ENCODE results near the gene FMNL2. TPM values are rescaled to one million over a fixed set of nuclear protein-coding genes. Genes with fewer than 3 reads are reported as not detected.

FMNL2 gene
- total RNA-seq, 2 experiments from 2014 or later: 2.2 TPM

DNA sequence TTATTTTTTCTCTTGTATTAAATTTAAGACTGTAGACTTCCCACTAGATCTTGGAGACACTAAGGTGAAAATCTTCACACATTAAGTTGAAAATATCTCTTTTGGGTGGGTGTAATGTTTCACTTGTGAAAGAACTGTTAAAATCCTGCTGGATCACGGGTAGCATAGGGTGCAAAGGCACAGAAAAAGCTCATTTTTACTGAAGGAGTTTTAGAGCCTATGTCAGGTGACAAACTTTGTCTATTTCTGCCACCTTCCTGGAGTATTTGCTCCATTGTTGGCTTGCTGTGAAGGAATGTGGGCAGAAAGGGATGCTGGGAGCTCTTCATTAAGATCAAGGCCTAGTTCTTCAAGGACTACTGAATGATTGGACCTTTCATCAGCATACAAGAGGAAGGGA is 119.4 kb downstream of the FMNL2 start:
- peaks cover 13% of the 10 kb centered on the region for H3K27me3 Mint-ChIP-seq
- no peaks in the 10 kb centered on the region for H3K9me3 Mint-ChIP-seq
- H3K36me3 Mint-ChIP-seq: no peaks in the 10 kb centered on the region
- H3K4me1 Mint-ChIP-seq (ENCODE audit: low read depth): no peaks in the 10 kb centered on the region
- intact Hi-C loops (cut with micrococcal nuclease): no loop called here
- CTCF ChIA-PET: no interaction called here
- POLR2A ChIA-PET: no interaction called here
- DNase-seq: no peak
- H3K27ac Mint-ChIP-seq: no peak overlapping the region
- no peak overlapping the region for H3K4me3 Mint-ChIP-seq

DNA sequence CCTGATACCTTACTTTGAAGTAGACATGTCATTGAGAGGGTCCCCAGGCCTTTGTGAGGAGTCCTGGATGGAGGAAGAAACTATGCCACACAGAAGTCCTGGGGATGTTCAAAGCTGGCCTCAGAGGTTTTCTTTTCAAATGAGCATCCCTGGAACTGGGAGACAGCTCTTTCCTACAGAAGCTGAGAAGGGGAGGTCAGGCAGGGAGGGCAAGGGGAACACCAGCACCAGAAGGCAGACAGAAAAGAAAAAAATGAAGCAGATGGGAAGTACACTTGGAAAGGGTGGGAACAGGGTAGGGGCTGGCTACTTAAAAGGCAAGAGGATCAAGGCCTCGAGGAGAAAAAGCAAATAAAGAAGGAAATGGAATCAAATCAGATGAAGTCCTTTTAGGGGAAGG is 120.0 kb downstream of the FMNL2 start:
- Mint-ChIP-seq H3K36me3 (no peaks in the 10 kb centered on the region), H3K4me3 (no peak overlapping the region), H3K27ac (no peak overlapping the region), H3K4me1 (ENCODE audit: low read depth) (no peaks in the 10 kb centered on the region), H3K9me3 (no peaks in the 10 kb centered on the region), H3K27me3 (peaks cover 13% of the 10 kb centered on the region)
- ChIA-PET POLR2A (no interaction called here), CTCF (no interaction called here)
- intact Hi-C loops (cut with micrococcal nuclease): no loop called here
- DNase-seq: no peak

DNA sequence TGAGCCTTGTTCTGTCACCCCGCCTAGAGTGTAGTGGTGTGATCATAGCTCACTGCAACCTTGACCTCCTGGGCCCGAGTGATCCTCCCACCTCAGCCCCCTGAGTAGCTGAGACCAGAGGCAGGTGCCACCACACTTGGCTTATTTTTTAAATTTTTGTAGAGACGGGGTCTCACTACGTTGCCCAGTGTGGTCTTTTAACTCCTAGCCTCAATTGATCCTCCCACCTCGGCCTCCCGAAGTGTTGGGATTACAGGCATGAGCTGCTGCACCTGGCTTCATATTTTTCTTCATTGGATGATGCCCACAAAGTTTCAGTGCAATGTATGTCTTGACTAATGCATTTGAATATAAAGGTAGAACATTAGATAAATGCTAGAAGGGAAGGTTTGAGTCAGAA is 120.8 kb downstream of the FMNL2 start:
- DNase-seq: no peak
- POLR2A ChIA-PET: no interaction called here
- Mint-ChIP-seq H3K4me1 (ENCODE audit: low read depth) (no peaks in the 10 kb centered on the region), H3K4me3 (no peak overlapping the region), H3K9me3 (no peaks in the 10 kb centered on the region), H3K27ac (no peak overlapping the region), H3K27me3 (peaks cover 14% of the 10 kb centered on the region), H3K36me3 (no peaks in the 10 kb centered on the region)
- CTCF ChIA-PET: no interaction called here
- intact Hi-C loops (cut with micrococcal nuclease): no loop called here

DNA sequence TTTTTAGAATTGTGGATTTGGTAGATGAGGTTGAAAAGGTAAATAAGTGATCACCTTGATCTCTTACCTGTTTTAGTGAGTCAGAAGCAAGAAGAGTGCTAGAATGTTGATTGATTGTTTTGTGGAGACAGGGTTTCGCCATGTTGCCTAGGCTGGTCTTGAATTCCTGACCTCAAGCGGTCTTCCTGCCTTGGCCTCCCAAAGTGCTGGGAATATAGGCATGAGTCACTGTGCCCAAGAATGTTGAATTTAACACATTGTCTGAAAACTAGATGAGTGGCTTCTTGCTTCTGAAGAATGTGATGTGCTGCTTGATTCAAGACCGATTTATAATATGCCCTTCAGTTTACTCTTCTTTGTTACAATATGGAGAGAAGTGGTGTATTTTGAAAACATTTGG is 121.3 kb downstream of the FMNL2 start:
- no peak for DNase-seq
- CTCF ChIA-PET: no interaction called here
- Mint-ChIP-seq H3K27ac (no peak overlapping the region), H3K9me3 (no peaks in the 10 kb centered on the region), H3K27me3 (peaks cover 14% of the 10 kb centered on the region), H3K4me1 (ENCODE audit: low read depth) (no peaks in the 10 kb centered on the region), H3K4me3 (no peak overlapping the region), H3K36me3 (no peaks in the 10 kb centered on the region)
- POLR2A ChIA-PET: no interaction called here
- intact Hi-C loops (cut with micrococcal nuclease): no loop called here

DNA sequence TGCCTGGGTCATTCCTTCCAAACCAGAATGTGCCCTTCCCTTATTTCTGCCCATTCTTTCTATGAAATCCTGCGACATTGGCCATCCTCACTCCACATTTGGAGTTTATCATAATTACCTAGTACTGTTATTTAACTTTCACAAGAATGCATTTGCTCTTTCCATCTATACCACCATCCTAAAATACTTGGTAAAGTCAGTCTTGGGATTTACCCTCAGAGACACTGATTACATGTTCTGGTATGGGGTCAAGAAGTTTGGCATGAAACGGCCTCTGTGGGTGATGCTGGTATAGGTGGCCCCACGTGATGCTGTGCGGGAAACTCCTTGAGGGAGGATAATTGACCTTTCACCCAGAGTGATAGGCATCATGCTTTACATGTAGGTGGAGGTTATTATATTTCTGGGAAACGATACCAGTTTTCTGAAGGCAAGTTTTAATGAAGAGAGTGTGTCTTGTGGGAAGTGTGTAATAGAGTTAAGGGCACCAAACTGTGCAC is 123.5 kb downstream of the FMNL2 start:
- intact Hi-C loops (cut with micrococcal nuclease): no loop called here
- no peak overlapping the region for H3K27ac Mint-ChIP-seq
- no peak for DNase-seq
- no peaks in the 10 kb centered on the region for H3K4me1 Mint-ChIP-seq (ENCODE audit: low read depth)
- CTCF ChIA-PET: no interaction called here
- no peak overlapping the region for H3K4me3 Mint-ChIP-seq
- H3K36me3 Mint-ChIP-seq: no peaks in the 10 kb centered on the region
- H3K27me3 Mint-ChIP-seq: peaks cover 7% of the 10 kb centered on the region
- POLR2A ChIA-PET: no interaction called here
- no peaks in the 10 kb centered on the region for H3K9me3 Mint-ChIP-seq

DNA sequence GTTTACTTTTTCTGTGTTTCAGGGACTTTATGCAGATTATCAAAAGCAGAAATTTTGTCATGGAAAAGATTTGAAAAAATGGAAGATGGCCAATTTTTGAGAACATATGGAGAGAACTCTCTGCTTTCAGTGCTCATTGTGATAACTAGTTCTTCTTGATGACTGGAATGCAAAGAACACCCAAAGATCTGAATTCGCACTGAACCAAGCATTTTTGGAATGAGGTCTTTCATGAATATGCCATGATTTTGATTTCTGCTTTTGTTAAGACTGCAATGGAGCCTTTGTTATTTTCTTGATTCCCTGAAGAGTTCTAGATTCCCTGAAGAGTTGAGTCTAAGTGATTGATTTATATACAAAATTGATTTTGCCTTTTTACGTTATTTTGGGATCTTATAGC is 124.1 kb downstream of the FMNL2 start:
- H3K27ac Mint-ChIP-seq: no peak overlapping the region
- no peaks in the 10 kb centered on the region for H3K9me3 Mint-ChIP-seq
- H3K4me1 Mint-ChIP-seq (ENCODE audit: low read depth): no peaks in the 10 kb centered on the region
- DNase-seq: no peak
- H3K36me3 Mint-ChIP-seq: no peaks in the 10 kb centered on the region
- H3K4me3 Mint-ChIP-seq: no peak overlapping the region
- H3K27me3 Mint-ChIP-seq: peaks cover 7% of the 10 kb centered on the region
- ChIA-PET CTCF (no interaction called here), POLR2A (no interaction called here)
- intact Hi-C loops (cut with micrococcal nuclease): no loop called here

DNA sequence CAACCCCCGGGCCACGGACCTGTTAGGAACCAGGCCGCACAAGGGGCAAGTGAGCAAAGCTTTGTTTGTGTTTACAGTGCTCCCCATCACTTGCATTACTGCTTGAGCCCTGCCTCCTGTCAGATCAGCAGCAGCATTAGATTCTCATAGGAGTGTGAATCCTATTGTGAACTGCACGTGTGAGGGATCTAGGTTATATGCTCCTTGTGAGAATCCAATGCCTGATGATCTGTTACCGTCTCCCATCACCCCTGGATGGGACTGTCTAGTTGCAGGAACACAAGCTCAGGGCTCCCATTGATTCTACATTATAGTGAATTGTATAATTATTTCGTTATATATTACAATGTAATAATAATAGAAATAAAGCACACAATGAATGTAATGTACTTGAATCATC is 125.6 kb downstream of the FMNL2 start:
- ChIA-PET POLR2A (no interaction called here), CTCF (interaction anchor here (0.7 kb wide), 1 partner anchor 284 kb away, joined by 3 read pairs; no protein-coding TSS in a partner anchor)
- H3K36me3 Mint-ChIP-seq: no peaks in the 10 kb centered on the region
- H3K4me3 Mint-ChIP-seq: no peak overlapping the region
- H3K27me3 Mint-ChIP-seq: peaks cover 9% of the 10 kb centered on the region
- no peak overlapping the region for H3K27ac Mint-ChIP-seq
- intact Hi-C loops (cut with micrococcal nuclease): no loop called here
- H3K4me1 Mint-ChIP-seq (ENCODE audit: low read depth): no peaks in the 10 kb centered on the region
- H3K9me3 Mint-ChIP-seq: no peaks in the 10 kb centered on the region
- no peak for DNase-seq

DNA sequence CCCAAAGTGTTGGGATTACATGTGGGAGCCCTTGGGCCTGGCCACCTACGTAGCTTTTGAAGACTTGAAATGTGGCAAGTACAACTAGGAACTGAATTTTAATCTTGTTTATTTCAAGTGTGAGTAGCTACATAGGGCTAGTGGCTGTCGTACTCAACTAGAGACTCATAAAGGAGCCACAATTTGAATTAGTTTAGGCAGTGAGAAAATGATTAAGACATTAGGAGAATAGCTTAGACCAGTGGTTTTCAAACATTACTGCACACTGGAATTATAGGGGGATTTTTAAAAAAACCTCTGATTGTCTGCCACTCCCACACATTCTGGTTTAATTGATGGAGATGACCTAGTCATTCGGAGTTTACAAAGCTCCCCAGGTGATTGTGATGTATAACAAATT is 127.1 kb downstream of the FMNL2 start:
- H3K4me3 Mint-ChIP-seq: no peak overlapping the region
- POLR2A ChIA-PET: no interaction called here
- CTCF ChIA-PET: no interaction called here
- no peaks in the 10 kb centered on the region for H3K4me1 Mint-ChIP-seq (ENCODE audit: low read depth)
- H3K27ac Mint-ChIP-seq: no peak overlapping the region
- H3K9me3 Mint-ChIP-seq: no peaks in the 10 kb centered on the region
- intact Hi-C loops (cut with micrococcal nuclease): no loop called here
- peaks cover 9% of the 10 kb centered on the region for H3K27me3 Mint-ChIP-seq
- no peaks in the 10 kb centered on the region for H3K36me3 Mint-ChIP-seq
- DNase-seq: no peak

DNA sequence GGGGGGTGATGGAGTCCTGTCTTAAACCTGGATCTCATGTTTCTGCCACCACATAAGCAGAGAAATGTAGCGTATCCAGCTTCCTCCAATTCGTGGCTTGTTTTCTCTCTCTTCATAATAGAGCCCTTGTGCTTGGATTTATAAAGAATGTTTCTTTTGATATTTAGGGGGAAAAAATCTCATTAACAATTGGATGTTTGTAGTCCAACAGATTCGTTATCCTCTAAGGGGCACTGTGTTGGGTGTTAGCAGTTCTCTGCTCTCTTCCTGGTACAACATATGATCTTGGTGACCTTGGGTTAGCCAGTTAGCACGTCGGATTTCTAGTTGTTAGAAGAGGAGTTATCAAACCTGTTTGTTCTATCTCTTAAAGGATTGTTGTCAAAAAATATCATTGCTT is 127.8 kb downstream of the FMNL2 start:
- H3K27me3 Mint-ChIP-seq: peaks cover 8% of the 10 kb centered on the region
- H3K27ac Mint-ChIP-seq: no peak overlapping the region
- H3K36me3 Mint-ChIP-seq: no peaks in the 10 kb centered on the region
- H3K4me1 Mint-ChIP-seq (ENCODE audit: low read depth): no peaks in the 10 kb centered on the region
- no peak for DNase-seq
- intact Hi-C loops (cut with micrococcal nuclease): no loop called here
- ChIA-PET POLR2A (no interaction called here), CTCF (no interaction called here)
- no peak overlapping the region for H3K4me3 Mint-ChIP-seq
- H3K9me3 Mint-ChIP-seq: no peaks in the 10 kb centered on the region

DNA sequence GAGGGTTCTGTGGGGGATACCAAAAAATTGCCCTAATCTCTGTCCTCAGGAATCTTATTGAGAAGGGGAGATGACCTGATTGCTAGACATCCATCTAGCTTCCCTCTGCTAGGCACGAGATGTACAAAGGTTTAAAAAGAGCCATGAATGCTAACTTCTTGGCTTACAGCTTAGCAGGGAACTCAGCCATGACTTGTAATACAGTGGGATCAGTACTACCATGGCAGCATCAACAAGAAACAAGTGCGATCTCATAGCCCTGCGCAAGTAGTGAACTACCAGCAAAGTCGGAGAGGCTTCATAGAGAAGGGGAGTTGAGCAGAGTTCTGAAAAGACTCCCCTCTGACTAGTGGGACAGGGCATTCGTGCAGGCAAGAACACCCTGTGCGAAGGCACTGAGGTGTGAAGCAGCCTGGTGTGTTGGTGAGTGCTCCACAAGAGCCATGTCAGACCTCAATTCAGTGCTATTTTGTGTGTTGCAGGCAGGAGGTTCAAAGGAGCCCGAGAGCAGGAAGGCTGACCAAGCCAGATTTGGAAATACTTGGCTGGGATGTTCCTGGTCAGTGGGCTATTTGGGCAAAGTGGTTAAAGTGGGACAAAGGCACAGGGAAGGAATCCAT is 130.0 kb downstream of the FMNL2 start:
- Mint-ChIP-seq H3K9me3 (no peaks in the 10 kb centered on the region), H3K4me3 (no peak overlapping the region), H3K4me1 (ENCODE audit: low read depth) (peaks cover 5% of the 10 kb centered on the region), H3K36me3 (no peaks in the 10 kb centered on the region), H3K27ac (no peak overlapping the region), H3K27me3 (peaks cover 8% of the 10 kb centered on the region)
- intact Hi-C loops (cut with micrococcal nuclease): no loop called here
- POLR2A ChIA-PET: no interaction called here
- CTCF ChIA-PET: no interaction called here
- DNase-seq: no peak

DNA sequence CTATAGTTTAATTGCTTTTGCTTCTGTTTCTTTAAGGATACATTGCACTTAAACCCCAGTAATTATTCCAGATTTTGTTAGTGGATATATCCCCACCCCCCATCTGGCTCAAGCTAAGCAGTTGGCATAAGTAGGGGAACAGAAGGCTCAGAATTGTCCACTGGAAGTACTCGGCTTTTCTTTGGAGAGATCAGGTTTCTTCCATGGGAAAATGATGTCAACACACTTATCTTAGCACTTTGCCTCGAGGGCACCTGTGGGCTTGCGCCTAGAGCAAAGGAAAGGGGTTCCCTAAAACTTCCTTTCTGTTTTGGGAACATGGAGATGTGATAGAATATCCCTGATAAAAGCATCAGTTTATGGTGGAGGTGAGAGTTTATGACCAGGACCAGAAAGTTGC is 130.6 kb downstream of the FMNL2 start:
- no peak for DNase-seq
- ChIA-PET CTCF (no interaction called here), POLR2A (no interaction called here)
- Mint-ChIP-seq H3K27ac (no peak overlapping the region), H3K9me3 (no peaks in the 10 kb centered on the region), H3K4me3 (no peak overlapping the region), H3K27me3 (peaks cover 6% of the 10 kb centered on the region), H3K36me3 (no peaks in the 10 kb centered on the region), H3K4me1 (ENCODE audit: low read depth) (peaks cover 5% of the 10 kb centered on the region)
- intact Hi-C loops (cut with micrococcal nuclease): no loop called here

DNA sequence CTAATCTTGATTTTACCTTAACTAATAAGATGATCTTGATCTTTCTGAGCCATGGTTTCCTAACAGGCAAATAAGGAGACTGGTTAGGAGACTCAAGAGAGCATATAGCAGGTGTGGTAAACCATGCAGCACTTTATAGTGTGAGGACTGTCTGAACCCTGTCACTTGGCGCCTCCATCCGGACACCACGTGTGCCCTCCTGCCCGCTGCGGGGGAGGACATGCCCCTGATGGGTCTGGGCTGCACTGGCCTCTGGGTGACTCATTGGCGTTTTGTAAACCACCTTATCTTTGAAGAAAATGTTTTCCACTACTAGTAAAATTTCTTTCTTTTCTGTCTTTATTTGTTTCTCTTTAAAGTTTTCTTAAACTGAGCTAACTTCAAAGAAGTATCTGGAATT is 131.1 kb downstream of the FMNL2 start:
- ChIA-PET CTCF (no interaction called here), POLR2A (no interaction called here)
- intact Hi-C loops (cut with micrococcal nuclease): no loop called here
- Mint-ChIP-seq H3K9me3 (no peaks in the 10 kb centered on the region), H3K27ac (no peak overlapping the region), H3K27me3 (peaks cover 6% of the 10 kb centered on the region), H3K36me3 (no peaks in the 10 kb centered on the region), H3K4me1 (ENCODE audit: low read depth) (peaks cover 5% of the 10 kb centered on the region), H3K4me3 (no peak overlapping the region)
- no peak for DNase-seq

DNA sequence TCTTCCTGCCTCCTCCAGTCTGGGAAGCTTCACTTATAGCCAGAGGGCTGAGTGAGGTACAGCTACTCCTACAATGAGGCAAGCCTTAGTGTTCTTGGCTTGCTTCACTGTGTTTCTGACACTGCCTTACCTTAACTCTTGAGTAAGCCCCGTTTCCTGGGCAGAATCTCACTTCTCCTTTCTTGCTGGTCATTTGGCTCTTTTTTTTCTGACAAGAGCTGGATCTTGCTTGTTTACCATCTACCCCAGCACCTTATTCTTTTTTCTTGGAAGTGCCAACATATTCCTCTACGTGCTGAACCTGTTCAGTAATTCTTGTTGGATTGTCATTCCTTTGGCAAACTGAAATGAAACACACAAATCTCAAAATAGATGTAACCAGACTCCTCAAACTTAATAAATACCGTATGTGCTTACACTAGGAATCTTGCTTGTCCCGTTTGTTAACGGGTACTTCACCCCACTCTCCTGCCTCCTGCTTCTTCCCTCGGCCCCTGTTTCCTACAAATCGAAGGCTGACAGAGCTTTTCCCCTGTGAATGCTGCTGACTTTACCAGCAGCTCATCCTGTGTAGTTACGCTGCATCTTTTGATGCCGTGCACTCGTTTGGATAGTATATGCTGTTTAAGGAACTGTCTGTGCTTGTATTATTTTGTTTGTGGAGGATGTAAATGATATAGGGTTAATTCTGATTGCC is 132.2 kb downstream of the FMNL2 start:
- Mint-ChIP-seq H3K27me3 (peaks cover 6% of the 10 kb centered on the region), H3K4me1 (ENCODE audit: low read depth) (peaks cover 5% of the 10 kb centered on the region), H3K4me3 (no peak overlapping the region), H3K27ac (no peak overlapping the region), H3K36me3 (no peaks in the 10 kb centered on the region), H3K9me3 (no peaks in the 10 kb centered on the region)
- ChIA-PET CTCF (interaction anchor here (0.6 kb wide), 1 partner anchor 642 kb away, joined by 3 read pairs; no protein-coding TSS in a partner anchor), POLR2A (no interaction called here)
- intact Hi-C loops (cut with micrococcal nuclease): no loop called here
- no peak for DNase-seq

Data from activated CD4-positive, alpha-beta memory T cell treated with anti-CD3 and anti-CD28 coated beads for 36 hours (primary cell).